Measurements from ENCODE around the gene HOXB7. TPM values are rescaled to one million over a fixed set of nuclear protein-coding genes. Genes with fewer than 3 reads are reported as not detected.
A peak's percentile ranks its signal among the peaks of the same experiment; 100 is the strongest.

HOXB7 gene
- total and polyA plus RNA-seq, 2 of the 13 experiments (the other 11 are each of a cell fraction or from before 2014, with no cell fraction given) = 0.04 TPM; not detected in 1

DNA sequence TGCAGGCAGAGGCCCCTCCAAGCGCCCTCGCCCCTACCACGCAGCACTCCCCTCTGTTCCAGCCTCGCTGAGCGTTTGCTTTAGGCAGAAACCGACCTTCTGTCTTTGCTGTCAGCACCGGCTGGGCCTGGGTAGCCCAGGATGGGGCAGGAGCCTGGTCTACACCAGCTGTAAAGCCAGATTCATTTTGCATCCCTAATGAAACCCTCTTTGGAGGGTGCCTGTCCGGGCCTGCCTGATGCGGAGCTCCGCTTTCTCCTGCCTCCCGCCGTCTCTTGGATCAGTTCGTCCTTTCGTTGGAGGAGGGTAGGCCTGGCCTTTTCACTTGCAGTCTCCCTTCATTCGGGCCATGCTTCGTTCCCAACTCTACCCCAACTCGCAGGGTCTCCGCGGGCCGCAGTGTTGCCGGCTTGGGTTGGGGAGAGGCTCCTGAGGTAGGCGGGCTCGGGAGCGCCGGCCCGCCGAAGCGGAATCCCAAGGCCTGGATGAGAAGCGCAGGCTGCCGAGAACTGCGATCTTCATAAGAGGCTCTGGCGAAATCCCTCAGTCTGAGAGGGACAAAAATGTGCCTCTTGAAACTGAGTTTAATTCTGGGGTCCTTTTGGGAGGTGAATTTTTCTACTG, 9.1 kb upstream of the HOXB7 start:
- ChIA-PET POLR2A (no interaction called here), CTCF (ENCODE audit: low intra/inter-chr PET ratio, low total read pairs) (interaction anchor here (2.0 kb wide), 1 partner anchor 283 kb away, joined by 10 read pairs; no protein-coding TSS in a partner anchor)
- Histone ChIP-seq H3K4me1 (ENCODE audit: insufficient read depth, low read length) (no peaks in the 10 kb centered on the region), H3K36me3 (replicated peaks in 1 of 2; ENCODE audit: control insufficient read depth in 1 of 2, insufficient read depth in 2 of 2, low read length in 2 of 2) (no peaks in the 10 kb centered on the region), H3K27me3 (ENCODE audit: control insufficient read depth in 1 of 2, insufficient read depth in 2 of 2, low read length in 2 of 2) (peaks cover 44 to 98% of the 10 kb centered on the region in 2 experiments), H3K27ac (ENCODE audit: extremely low read length, insufficient read depth, low read length) (no peak overlapping the region), H2AFZ (ENCODE audit: low read length) (no peak overlapping the region), H3K4me2 (ENCODE audit: low read depth, low read length) (no peak overlapping the region), H3K79me2 (ENCODE audit: insufficient read depth, low read length) (no peaks in the 10 kb centered on the region), H3K9ac (ENCODE audit: insufficient read depth, low read depth, low read length) (no peak overlapping the region), H4K20me1 (ENCODE audit: insufficient read depth, low read length) (peaks cover 8% of the 10 kb centered on the region; the same call in 1 of the 2 replicates), H3K9me3 (ENCODE audit: low read length) (no peaks in the 10 kb centered on the region), H3K4me3 (replicated peaks in 1 of 3; ENCODE audit: insufficient read depth in 1 of 3, low read depth in 2 of 3, low read length in 3 of 3) (no peak overlapping the region)
- FAIRE-seq (no peak), ATAC-seq (no peak), DNase-seq (ENCODE audit: low spot score) (no peak)
- intact Hi-C loops (cut with micrococcal nuclease; ENCODE audit: unreplicated experiment) = loop anchor here (5.0 kb wide), 2 partner anchors 358 to 593 kb away; no protein-coding TSS in a partner anchor
- in situ Hi-C loops (cut with HindIII; ENCODE audit: extremely low pct_ligation_motif_present, low pct_unique_long_range_greater_than_20kb) = no loop called here
- 24% methylated on average over 32 of the region's 32 CpGs for WGBS (ENCODE audit: low lambda C conversion rate)
- BruUV-seq (replicated peaks) = no TSS peak
- no peak for TF ChIP-seq TOE1 (CRISPR knock-in tag; IDR thresholded peaks at IDR 0.05)
- TF ChIP-seq ZFP90 (CRISPR knock-in tag; IDR thresholded peaks at IDR 0.05; ENCODE audit: borderline replicate concordance) = no peak
- TF ChIP-seq NR1H2 (CRISPR knock-in tag; IDR thresholded peaks at IDR 0.05; ENCODE audit: borderline replicate concordance, low read depth) = no peak

DNA sequence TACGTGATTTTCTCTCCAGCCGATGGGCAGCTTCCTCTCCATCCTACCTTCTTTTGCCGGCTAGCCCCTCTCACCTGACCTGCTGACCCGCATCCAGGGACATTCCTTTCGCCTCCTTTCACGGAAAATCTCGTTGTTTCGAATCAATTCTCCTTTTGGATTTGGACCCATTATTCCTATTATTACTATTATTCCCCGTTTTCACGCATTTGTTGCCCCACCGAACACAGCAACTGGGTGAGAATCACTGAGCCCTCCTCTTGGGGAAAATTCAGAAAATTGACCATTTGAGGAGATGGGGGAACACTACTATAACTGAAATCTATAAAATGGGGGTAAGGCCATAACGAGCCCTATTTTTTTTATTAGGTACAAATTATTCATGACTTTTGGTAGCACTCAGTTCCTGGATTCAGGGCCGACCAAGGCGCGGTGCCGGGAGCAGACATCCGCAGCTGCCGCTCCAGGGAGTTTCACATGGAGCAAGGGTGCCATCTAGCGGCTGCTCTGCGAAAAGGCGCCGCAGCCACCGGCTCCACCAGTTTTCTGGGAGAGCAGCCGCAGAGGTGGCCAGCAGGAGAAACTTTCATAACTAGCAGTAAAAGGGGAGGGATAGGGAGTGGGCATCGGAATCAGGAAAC, 7.6 kb upstream of the HOXB7 start:
- Histone ChIP-seq H2AFZ (ENCODE audit: low read length) (no peak overlapping the region), H3K4me3 (replicated peaks in 1 of 3; ENCODE audit: insufficient read depth in 1 of 3, low read depth in 2 of 3, low read length in 3 of 3) (no peak overlapping the region), H3K9me3 (ENCODE audit: low read length) (no peaks in the 10 kb centered on the region), H3K9ac (ENCODE audit: insufficient read depth, low read depth, low read length) (no peak overlapping the region), H3K4me1 (ENCODE audit: insufficient read depth, low read length) (no peaks in the 10 kb centered on the region), H3K27ac (ENCODE audit: extremely low read length, insufficient read depth, low read length) (no peak overlapping the region), H3K79me2 (ENCODE audit: insufficient read depth, low read length) (no peaks in the 10 kb centered on the region), H3K36me3 (replicated peaks in 1 of 2; ENCODE audit: control insufficient read depth in 1 of 2, insufficient read depth in 2 of 2, low read length in 2 of 2) (no peaks in the 10 kb centered on the region), H3K4me2 (ENCODE audit: low read depth, low read length) (no peak overlapping the region), H3K27me3 (ENCODE audit: control insufficient read depth in 1 of 2, insufficient read depth in 2 of 2, low read length in 2 of 2) (peaks cover 48 to 98% of the 10 kb centered on the region in 2 experiments), H4K20me1 (ENCODE audit: insufficient read depth, low read length) (peaks cover 8% of the 10 kb centered on the region; the same call in 1 of the 2 replicates)
- peak; percentile 75 for FAIRE-seq
- DNase-seq (ENCODE audit: low spot score) = peak; percentile 67
- 7% methylated on average over 25 of the region's 25 CpGs for WGBS (ENCODE audit: low lambda C conversion rate)
- BruUV-seq (replicated peaks) = no TSS peak
- ChIA-PET POLR2A (no interaction called here), CTCF (ENCODE audit: low intra/inter-chr PET ratio, low total read pairs) (interaction anchor here (1.0 to 2.0 kb wide), 8 partner anchors 243 to 593 kb away, joined by 3 to 24 read pairs (median 4); no protein-coding TSS in a partner anchor)
- peak; percentile 86 for ATAC-seq
- in situ Hi-C loops (cut with HindIII; ENCODE audit: extremely low pct_ligation_motif_present, low pct_unique_long_range_greater_than_20kb) (no loop called here), intact Hi-C loops (cut with micrococcal nuclease; ENCODE audit: unreplicated experiment) (loop anchor here (1.0 to 5.0 kb wide), 4 partner anchors 282 to 591 kb away; no protein-coding TSS in a partner anchor)
- TF ChIP-seq NCOR1 (IDR thresholded peaks at IDR 0.05; ENCODE audit: borderline replicate concordance, low read length) = no peak
- TF ChIP-seq SMC3 (IDR thresholded peaks at IDR 0.05; ENCODE audit: low read length) = peak; percentile 59; the same call in 1 of the 2 replicates
- TF ChIP-seq CBX1 (IDR thresholded peaks at IDR 0.05; ENCODE audit: low read depth) = no peak
- TF ChIP-seq ZNF768 (CRISPR knock-in tag; IDR thresholded peaks at IDR 0.05) = no peak
- TF ChIP-seq, protein P1, sequence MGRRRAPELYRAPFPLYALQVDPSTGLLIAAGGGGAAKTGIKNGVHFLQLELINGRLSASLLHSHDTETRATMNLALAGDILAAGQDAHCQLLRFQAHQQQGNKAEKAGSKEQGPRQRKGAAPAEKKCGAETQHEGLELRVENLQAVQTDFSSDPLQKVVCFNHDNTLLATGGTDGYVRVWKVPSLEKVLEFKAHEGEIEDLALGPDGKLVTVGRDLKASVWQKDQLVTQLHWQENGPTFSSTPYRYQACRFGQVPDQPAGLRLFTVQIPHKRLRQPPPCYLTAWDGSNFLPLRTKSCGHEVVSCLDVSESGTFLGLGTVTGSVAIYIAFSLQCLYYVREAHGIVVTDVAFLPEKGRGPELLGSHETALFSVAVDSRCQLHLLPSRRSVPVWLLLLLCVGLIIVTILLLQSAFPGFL (CRISPR knock-in tag; IDR thresholded peaks at IDR 0.05) = no peak
- TF ChIP-seq, protein P2, sequence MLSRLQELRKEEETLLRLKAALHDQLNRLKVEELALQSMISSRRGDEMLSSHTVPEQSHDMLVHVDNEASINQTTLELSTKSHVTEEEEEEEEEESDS (CRISPR knock-in tag; IDR thresholded peaks at IDR 0.05; ENCODE audit: borderline replicate concordance) = no peak
- TF ChIP-seq, protein P3, sequence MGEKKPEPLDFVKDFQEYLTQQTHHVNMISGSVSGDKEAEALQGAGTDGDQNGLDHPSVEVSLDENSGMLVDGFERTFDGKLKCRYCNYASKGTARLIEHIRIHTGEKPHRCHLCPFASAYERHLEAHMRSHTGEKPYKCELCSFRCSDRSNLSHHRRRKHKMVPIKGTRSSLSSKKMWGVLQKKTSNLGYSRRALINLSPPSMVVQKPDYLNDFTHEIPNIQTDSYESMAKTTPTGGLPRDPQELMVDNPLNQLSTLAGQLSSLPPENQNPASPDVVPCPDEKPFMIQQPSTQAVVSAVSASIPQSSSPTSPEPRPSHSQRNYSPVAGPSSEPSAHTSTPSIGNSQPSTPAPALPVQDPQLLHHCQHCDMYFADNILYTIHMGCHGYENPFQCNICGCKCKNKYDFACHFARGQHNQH (CRISPR knock-in tag; IDR thresholded peaks at IDR 0.05) = peak; percentile 75; the same call in 1 of the 2 replicates
- TF ChIP-seq, protein P4, sequence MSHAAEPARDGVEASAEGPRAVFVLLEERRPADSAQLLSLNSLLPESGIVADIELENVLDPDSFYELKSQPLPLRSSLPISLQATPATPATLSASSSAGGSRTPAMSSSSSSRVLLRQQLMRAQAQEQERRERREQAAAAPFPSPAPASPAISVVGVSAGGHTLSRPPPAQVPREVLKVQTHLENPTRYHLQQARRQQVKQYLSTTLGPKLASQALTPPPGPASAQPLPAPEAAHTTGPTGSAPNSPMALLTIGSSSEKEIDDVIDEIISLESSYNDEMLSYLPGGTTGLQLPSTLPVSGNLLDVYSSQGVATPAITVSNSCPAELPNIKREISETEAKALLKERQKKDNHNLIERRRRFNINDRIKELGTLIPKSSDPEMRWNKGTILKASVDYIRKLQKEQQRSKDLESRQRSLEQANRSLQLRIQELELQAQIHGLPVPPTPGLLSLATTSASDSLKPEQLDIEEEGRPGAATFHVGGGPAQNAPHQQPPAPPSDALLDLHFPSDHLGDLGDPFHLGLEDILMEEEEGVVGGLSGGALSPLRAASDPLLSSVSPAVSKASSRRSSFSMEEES (CRISPR knock-in tag; IDR thresholded peaks at IDR 0.05) = no peak
- TF ChIP-seq ZSCAN29 (CRISPR knock-in tag; conservative IDR thresholded peaks at IDR 0.05) = no peak

All from HepG2 (cell line).